ENCODE results near the gene SIX5. TPM values are rescaled to one million over a fixed set of nuclear protein-coding genes. Genes with fewer than 3 reads are reported as not detected.
A peak's percentile ranks its signal among the peaks of the same experiment; 100 is the strongest.

The SIX5 gene
- total RNA-seq, 2 donors from 2014 or later, result 11.0 to 15.8 TPM

- no peak for TF ChIP-seq CTCF (IDR thresholded peaks at IDR 0.05)
- peaks cover 4% of the 10 kb centered on the region for H3K27me3 ChIP-seq
- no peak for DNase-seq
- H3K36me3 ChIP-seq, result no peaks in the 10 kb centered on the region
- H3K27ac ChIP-seq, result no peak overlapping the region
- H3K9me3 ChIP-seq, result no peaks in the 10 kb centered on the region
- peak overlapping the region; percentile 55 for H3K4me3 ChIP-seq
- intact Hi-C loops (cut with DNase I), result no loop called here
- H3K9ac ChIP-seq (ENCODE audit: low read depth in 2 of 2, low read length in 2 of 2), result peak overlapping the region; percentile 84 to 86
- peaks cover 11% of the 10 kb centered on the region for H3K4me1 ChIP-seq
These were observed 22.9 kb upstream of the SIX5 start for GRCh38 chr19:45791744-45792469.

GRCh38 chr19:45790942-45791341 lies 21.9 kb upstream of the SIX5 start:
- intact Hi-C loops (cut with DNase I), result no loop called here
- H3K27ac ChIP-seq, result no peak overlapping the region
- H3K27me3 ChIP-seq, result peaks cover 4% of the 10 kb centered on the region
- no peak for TF ChIP-seq CTCF (IDR thresholded peaks at IDR 0.05)
- DNase-seq, result no peak
- peak overlapping the region in 1 of 2 donors; percentile 86 for H3K9ac ChIP-seq (ENCODE audit: low read depth in 2 of 2, low read length in 2 of 2)
- H3K4me1 ChIP-seq, result peaks cover 11% of the 10 kb centered on the region
- no peaks in the 10 kb centered on the region for H3K36me3 ChIP-seq
- no peaks in the 10 kb centered on the region for H3K9me3 ChIP-seq
- no peak overlapping the region for H3K4me3 ChIP-seq

GRCh38 chr19:45789035-45789786 lies 20.2 kb upstream of the SIX5 start:
- Histone ChIP-seq H3K9ac (ENCODE audit: low read depth in 2 of 2, low read length in 2 of 2) (no peak overlapping the region), H3K4me3 (no peak overlapping the region), H3K4me1 (peaks cover 11% of the 10 kb centered on the region), H3K27ac (no peak overlapping the region), H3K9me3 (no peaks in the 10 kb centered on the region), H3K36me3 (no peaks in the 10 kb centered on the region), H3K27me3 (no peaks in the 10 kb centered on the region)
- intact Hi-C loops (cut with DNase I), result no loop called here
- DNase-seq, result no peak
- no peak for TF ChIP-seq CTCF (IDR thresholded peaks at IDR 0.05)

GRCh38 chr19:45786533-45786894 lies 17.5 kb upstream of the SIX5 start:
- no peak for DNase-seq
- Histone ChIP-seq H3K9me3 (no peaks in the 10 kb centered on the region), H3K4me1 (peaks cover 4% of the 10 kb centered on the region), H3K36me3 (no peaks in the 10 kb centered on the region), H3K4me3 (no peak overlapping the region), H3K9ac (ENCODE audit: low read depth in 2 of 2, low read length in 2 of 2) (no peak overlapping the region), H3K27me3 (no peaks in the 10 kb centered on the region), H3K27ac (no peak overlapping the region)
- intact Hi-C loops (cut with DNase I), result no loop called here
- TF ChIP-seq CTCF (IDR thresholded peaks at IDR 0.05), result no peak

GRCh38 chr19:45785781-45786532 lies 16.9 kb upstream of the SIX5 start:
- Histone ChIP-seq H3K9me3 (no peaks in the 10 kb centered on the region), H3K27me3 (no peaks in the 10 kb centered on the region), H3K9ac (ENCODE audit: low read depth in 2 of 2, low read length in 2 of 2) (no peak overlapping the region), H3K4me3 (no peak overlapping the region), H3K27ac (no peak overlapping the region), H3K36me3 (no peaks in the 10 kb centered on the region), H3K4me1 (no peaks in the 10 kb centered on the region)
- no peak for TF ChIP-seq CTCF (IDR thresholded peaks at IDR 0.05)
- intact Hi-C loops (cut with DNase I), result no loop called here
- no peak for DNase-seq
